ENCODE results near the gene HIC1. TPM values are rescaled to one million over a fixed set of nuclear protein-coding genes. Genes with fewer than 3 reads are reported as not detected.

Gene HIC1
- total and polyA plus RNA-seq, 7 donors = 1.6 to 44.9 (median 10.4) TPM

- no peaks in the 10 kb centered on the region for H3K27me3 ChIP-seq
- WGBS, 2 donors = 27 to 36% methylated on average over 15 of the region's 15 CpGs
- no peak for DNase-seq
Measured at GRCh38 chr17:2101448-2102257, 46.8 kb downstream of the HIC1 start.

DNA sequence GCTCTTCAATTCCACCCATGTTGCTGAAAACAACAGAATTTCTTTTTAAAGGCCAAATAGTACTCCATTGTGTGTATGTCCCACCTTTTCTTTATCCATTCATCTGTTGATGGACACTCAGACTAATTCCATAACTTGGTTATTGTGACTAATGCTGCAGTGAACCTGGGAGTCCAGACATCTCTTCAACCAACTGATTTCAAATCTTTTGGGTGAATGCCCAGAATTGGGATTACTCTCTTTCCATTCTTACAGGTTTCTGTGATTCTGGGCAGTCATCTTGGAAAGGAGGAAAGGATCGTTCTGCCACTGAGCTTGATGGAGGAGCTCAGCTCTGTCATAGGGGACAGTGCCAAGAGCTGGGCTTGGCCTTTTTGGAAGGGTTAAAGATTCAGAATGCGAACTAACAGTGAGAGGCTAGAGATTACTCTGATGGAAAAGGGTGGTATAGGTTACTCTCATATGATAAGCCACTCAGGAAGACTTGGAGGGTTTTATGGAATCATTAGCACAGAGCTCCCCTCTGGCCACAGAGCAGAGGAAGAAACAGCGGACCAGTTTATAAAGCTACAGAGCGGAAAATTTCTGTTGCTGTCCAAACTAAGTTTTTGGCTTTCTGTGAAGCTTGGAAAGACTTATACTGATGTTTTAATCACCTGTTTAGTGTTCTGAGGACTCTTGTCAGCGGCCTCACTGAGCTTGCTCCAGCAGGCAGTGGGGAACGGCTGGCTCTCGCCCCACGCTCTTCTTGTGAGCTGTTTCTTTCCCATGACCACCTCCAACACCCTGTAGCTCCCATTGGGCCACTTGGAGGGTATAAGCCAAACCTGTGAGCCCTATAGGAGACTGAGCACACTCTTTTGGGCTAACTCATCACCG lies 48.3 kb downstream of the HIC1 start:
- H3K36me3 ChIP-seq = no peaks in the 10 kb centered on the region
- intact Hi-C loops (cut with DNase I) = loop anchor here (5.0 kb wide), 1 partner anchor 179 kb away; no protein-coding TSS in a partner anchor
- TF ChIP-seq POLR2A (IDR thresholded peaks at IDR 0.05) = no peak
- TF ChIP-seq, protein P1, sequence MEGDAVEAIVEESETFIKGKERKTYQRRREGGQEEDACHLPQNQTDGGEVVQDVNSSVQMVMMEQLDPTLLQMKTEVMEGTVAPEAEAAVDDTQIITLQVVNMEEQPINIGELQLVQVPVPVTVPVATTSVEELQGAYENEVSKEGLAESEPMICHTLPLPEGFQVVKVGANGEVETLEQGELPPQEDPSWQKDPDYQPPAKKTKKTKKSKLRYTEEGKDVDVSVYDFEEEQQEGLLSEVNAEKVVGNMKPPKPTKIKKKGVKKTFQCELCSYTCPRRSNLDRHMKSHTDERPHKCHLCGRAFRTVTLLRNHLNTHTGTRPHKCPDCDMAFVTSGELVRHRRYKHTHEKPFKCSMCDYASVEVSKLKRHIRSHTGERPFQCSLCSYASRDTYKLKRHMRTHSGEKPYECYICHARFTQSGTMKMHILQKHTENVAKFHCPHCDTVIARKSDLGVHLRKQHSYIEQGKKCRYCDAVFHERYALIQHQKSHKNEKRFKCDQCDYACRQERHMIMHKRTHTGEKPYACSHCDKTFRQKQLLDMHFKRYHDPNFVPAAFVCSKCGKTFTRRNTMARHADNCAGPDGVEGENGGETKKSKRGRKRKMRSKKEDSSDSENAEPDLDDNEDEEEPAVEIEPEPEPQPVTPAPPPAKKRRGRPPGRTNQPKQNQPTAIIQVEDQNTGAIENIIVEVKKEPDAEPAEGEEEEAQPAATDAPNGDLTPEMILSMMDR (IDR thresholded peaks at IDR 0.05) = no peak
- TF ChIP-seq POLR2AphosphoS5 (IDR thresholded peaks at IDR 0.05) = peak in 2 of 4 donors; percentile 22 to 31
- 92 to 93% methylated on average over 9 of the region's 9 CpGs for WGBS, 2 donors
- no peaks in the 10 kb centered on the region for H3K9me3 ChIP-seq
- peak; percentile 76 for DNase-seq
- H3K4me1 ChIP-seq = peaks cover 0 to 45% (median 32%) of the 10 kb centered on the region in 4 donors
- no peaks in the 10 kb centered on the region for H3K27me3 ChIP-seq
- H3K4me3 ChIP-seq = no peak overlapping the region
- H3K27ac ChIP-seq = peak overlapping the region; percentile 47 to 74 (median 50)

More at GRCh38 chr17:2101448-2102257, 46.8 kb downstream of the HIC1 start:
- Histone ChIP-seq H3K27ac (peak overlapping the region in 2 of 4 donors; percentile 33 to 37), H3K36me3 (no peaks in the 10 kb centered on the region), H3K4me1 (peaks cover 0 to 33% (median 20%) of the 10 kb centered on the region in 4 donors), H3K9me3 (no peaks in the 10 kb centered on the region), H3K4me3 (no peak overlapping the region)
- intact Hi-C loops (cut with DNase I) = loop anchor here (5.0 kb wide), 1 partner anchor 181 kb away; no protein-coding TSS in a partner anchor
- TF ChIP-seq, protein P1 (IDR thresholded peaks at IDR 0.05) = no peak
- TF ChIP-seq POLR2A (IDR thresholded peaks at IDR 0.05) = no peak
- peak in 1 of 4 donors; percentile 23 for TF ChIP-seq POLR2AphosphoS5 (IDR thresholded peaks at IDR 0.05)
- TF ChIP-seq EP300 (IDR thresholded peaks at IDR 0.05) = no peak

- WGBS, 2 donors = 31 to 79% methylated on average over 1 of the region's 1 CpG
- H3K36me3 ChIP-seq = no peaks in the 10 kb centered on the region
- H3K9me3 ChIP-seq = no peaks in the 10 kb centered on the region
- no peaks in the 10 kb centered on the region for H3K27me3 ChIP-seq
- intact Hi-C loops (cut with DNase I) = no loop called here
- peaks cover 0 to 45% (median 32%) of the 10 kb centered on the region in 4 donors for H3K4me1 ChIP-seq
- no peak overlapping the region for H3K4me3 ChIP-seq
- DNase-seq = no peak
- TF ChIP-seq, protein P1 (IDR thresholded peaks at IDR 0.05) = no peak
- no peak for TF ChIP-seq EP300 (IDR thresholded peaks at IDR 0.05)
- no peak for TF ChIP-seq POLR2AphosphoS5 (IDR thresholded peaks at IDR 0.05)
- no peak for TF ChIP-seq POLR2A (IDR thresholded peaks at IDR 0.05)
- no peak overlapping the region for H3K27ac ChIP-seq
Measured at GRCh38 chr17:2105663-2106062, 50.8 kb downstream of the HIC1 start.

DNA sequence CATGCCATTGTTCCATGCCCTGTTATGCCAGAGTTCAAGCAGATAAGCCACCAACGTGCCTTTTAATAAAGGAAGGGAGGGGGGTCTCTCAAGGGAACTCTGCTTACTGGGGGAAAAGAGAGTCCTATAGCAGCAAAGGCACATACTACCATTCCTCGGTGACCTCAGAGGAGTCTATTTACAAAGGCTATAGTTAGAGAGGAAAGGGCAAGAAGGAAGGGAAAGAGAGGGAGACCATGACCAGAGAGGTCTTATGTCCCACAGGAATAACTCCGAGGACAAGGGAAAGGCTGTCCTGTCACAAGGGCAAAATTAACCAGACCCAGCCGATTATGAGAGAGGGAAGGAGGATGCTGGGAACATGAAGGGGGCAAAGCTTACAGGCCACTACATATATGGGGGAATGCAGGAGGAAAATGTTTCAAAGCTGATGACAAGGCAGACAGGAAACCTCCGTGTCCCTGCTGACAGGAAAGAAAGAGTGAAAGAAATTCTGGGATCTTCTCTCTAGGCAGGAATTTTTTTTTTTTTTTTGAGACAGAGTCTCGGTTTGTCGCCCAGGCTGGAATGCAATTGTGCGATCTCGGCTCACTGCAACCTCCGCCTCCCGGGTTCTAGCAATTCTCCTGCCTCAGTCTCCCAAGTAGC lies 51.5 kb downstream of the HIC1 start:
- intact Hi-C loops (cut with DNase I) = no loop called here
- DNase-seq = no peak
- 85% methylated on average over 11 of the region's 11 CpGs for WGBS, 2 donors
- Histone ChIP-seq H3K36me3 (no peaks in the 10 kb centered on the region), H3K4me3 (no peak overlapping the region), H3K27ac (peak overlapping the region in 2 of 4 donors; percentile 6 to 18), H3K27me3 (no peaks in the 10 kb centered on the region), H3K9me3 (no peaks in the 10 kb centered on the region), H3K4me1 (peaks cover 0 to 40% (median 27%) of the 10 kb centered on the region in 4 donors)
- TF ChIP-seq EP300 (IDR thresholded peaks at IDR 0.05) (no peak), POLR2AphosphoS5 (IDR thresholded peaks at IDR 0.05) (no peak), POLR2A (IDR thresholded peaks at IDR 0.05) (no peak)
- TF ChIP-seq, protein P1 (IDR thresholded peaks at IDR 0.05) = no peak

Data from sigmoid colon (tissue), 7 donors.